ENCODE data around the gene GNG7.
A peak's percentile ranks its signal among the peaks of the same experiment; 100 is the strongest.
"Not testable (repeated sequence)": the region's sequence is repeated elsewhere in the genome, so short reads cannot be mapped to it uniquely, and the experiment has no call there.

The GNG7 gene

GRCh38 chr19:2610637-2611482 is 91.6 kb downstream of the GNG7 start:
- peak; percentile 95 for FAIRE-seq
- TF ChIP-seq POLR2AphosphoS5 (IDR thresholded peaks at IDR 0.05; ENCODE audit: low read depth, low read length) (peak; percentile 70; the same call in 1 of the 2 replicates), POLR2A (IDR thresholded peaks at IDR 0.05; ENCODE audit: low read depth, low read length) (peak; percentile 27; the same call in 1 of the 2 replicates), TAF1 (IDR thresholded peaks at IDR 0.05; ENCODE audit: borderline replicate concordance, low read depth, low read length) (0 out of 2 replicates have a peak, but pooled peaks have one; percentile 8)
- no peak for DNase-seq (ENCODE audit: insufficient read length)

- DNase-seq (ENCODE audit: insufficient read length): no peak
- peak; percentile 88 for FAIRE-seq
- TF ChIP-seq POLR2AphosphoS5 (IDR thresholded peaks at IDR 0.05; ENCODE audit: low read depth, low read length): no peak
- TF ChIP-seq TAF1 (IDR thresholded peaks at IDR 0.05; ENCODE audit: borderline replicate concordance, low read depth, low read length): no peak
- TF ChIP-seq POLR2A (IDR thresholded peaks at IDR 0.05; ENCODE audit: low read depth, low read length): peak; percentile 61
Observed at GRCh38 chr19:2609389-2610116, 92.9 kb downstream of the GNG7 start.

GRCh38 chr19:2609034-2609388 is 93.5 kb downstream of the GNG7 start:
- FAIRE-seq; DNase-seq (ENCODE audit: insufficient read length): not testable (repeated sequence)

- FAIRE-seq: no peak
- TF ChIP-seq POLR2AphosphoS5 (IDR thresholded peaks at IDR 0.05; ENCODE audit: low read depth, low read length) (peak; percentile 39; the same call in 1 of the 2 replicates), TAF1 (IDR thresholded peaks at IDR 0.05; ENCODE audit: borderline replicate concordance, low read depth, low read length) (no peak), POLR2A (IDR thresholded peaks at IDR 0.05; ENCODE audit: low read depth, low read length) (peak; percentile 41)
- DNase-seq (ENCODE audit: insufficient read length): no peak
Observed at GRCh38 chr19:2608602-2608922, 93.9 kb downstream of the GNG7 start.

GRCh38 chr19:2607712-2608601 is 94.5 kb downstream of the GNG7 start:
- peak; percentile 98 for FAIRE-seq
- TF ChIP-seq POLR2A (IDR thresholded peaks at IDR 0.05; ENCODE audit: low read depth, low read length): peak; percentile 62; the same call in 1 of the 2 replicates
- TF ChIP-seq TAF1 (IDR thresholded peaks at IDR 0.05; ENCODE audit: borderline replicate concordance, low read depth, low read length): no peak
- TF ChIP-seq POLR2AphosphoS5 (IDR thresholded peaks at IDR 0.05; ENCODE audit: low read depth, low read length): peak; percentile 52; the same call in 1 of the 2 replicates
- no peak for DNase-seq (ENCODE audit: insufficient read length)

GRCh38 chr19:2606774-2607173 is 95.7 kb downstream of the GNG7 start:
- not testable (repeated sequence) for DNase-seq (ENCODE audit: insufficient read length); FAIRE-seq

- not testable (repeated sequence) for DNase-seq (ENCODE audit: insufficient read length); FAIRE-seq
Observed at GRCh38 chr19:2605889-2606288, 96.6 kb downstream of the GNG7 start.

GRCh38 chr19:2604747-2605329 is 97.7 kb downstream of the GNG7 start:
- DNase-seq (ENCODE audit: insufficient read length) (no peak), FAIRE-seq (no peak)
- TF ChIP-seq TAF1 (IDR thresholded peaks at IDR 0.05; ENCODE audit: borderline replicate concordance, low read depth, low read length) (no peak), POLR2AphosphoS5 (IDR thresholded peaks at IDR 0.05; ENCODE audit: low read depth, low read length) (no peak), POLR2A (IDR thresholded peaks at IDR 0.05; ENCODE audit: low read depth, low read length) (no peak)

- TF ChIP-seq POLR2A (IDR thresholded peaks at IDR 0.05; ENCODE audit: low read depth, low read length) (no peak), TAF1 (IDR thresholded peaks at IDR 0.05; ENCODE audit: borderline replicate concordance, low read depth, low read length) (no peak), POLR2AphosphoS5 (IDR thresholded peaks at IDR 0.05; ENCODE audit: low read depth, low read length) (no peak)
- DNase-seq (ENCODE audit: insufficient read length) (no peak), FAIRE-seq (no peak)
Observed at GRCh38 chr19:2603334-2603733, 99.2 kb downstream of the GNG7 start.

GRCh38 chr19:2602391-2603181 is 99.9 kb downstream of the GNG7 start:
- TF ChIP-seq POLR2A (IDR thresholded peaks at IDR 0.05; ENCODE audit: low read depth, low read length): no peak
- TF ChIP-seq TAF1 (IDR thresholded peaks at IDR 0.05; ENCODE audit: borderline replicate concordance, low read depth, low read length): no peak
- TF ChIP-seq POLR2AphosphoS5 (IDR thresholded peaks at IDR 0.05; ENCODE audit: low read depth, low read length): no peak
- DNase-seq (ENCODE audit: insufficient read length) (no peak), FAIRE-seq (no peak)
